ENCODE measurements around the gene MAPK1IP1L. TPM values are rescaled to one million over a fixed set of nuclear protein-coding genes. Genes with fewer than 3 reads are reported as not detected.

MAPK1IP1L gene
- 79.1 and 119 TPM in 2 replicates for total RNA-seq

GRCh38 chr14:55051423-55052268, at the start of gene MAPK1IP1L:
MAPK1IP1L (plus strand) TSS chr14:55051647; CDS start chr14:55061684, 10,037 bp downstream.

GRCh38 chr14:55026793-55027561, 24.5 kb upstream of the MAPK1IP1L start, which contains the start of the genes SOCS4 and WDHD1:
SOCS4 (plus strand) TSS chr14:55027236; CDS start chr14:55043042, 15,806 bp downstream.
WDHD1 (minus strand) TSS chr14:55027099; CDS start chr14:55026787, 312 bp downstream.

Other genes starting within 250 kb of the MAPK1IP1L start
- gene GCH1, start 148.8 kb upstream of the MAPK1IP1L start, total RNA-seq, result 12.8 and 13.9 TPM in 2 replicates
- 12.9 and 13.3 TPM in 2 replicates for gene WDHD1, start 24.5 kb upstream of the MAPK1IP1L start, total RNA-seq
- gene SOCS4, start 24.4 kb upstream of the MAPK1IP1L start, total RNA-seq, result 13.0 and 15.4 TPM in 2 replicates
- 248 and 272 TPM in 2 replicates for gene LGALS3, start 77.6 kb downstream of the MAPK1IP1L start, total RNA-seq
- 56.8 and 60.1 TPM in 2 replicates for gene DLGAP5, start 139.9 kb downstream of the MAPK1IP1L start, total RNA-seq
- gene FBXO34, start 219.8 kb downstream of the MAPK1IP1L start, total RNA-seq, result 11.1 and 12.0 TPM in 2 replicates

Data from mammary microvascular endothelial cell (primary cell).